Measurements from ENCODE around the gene PFKP.
A peak's percentile ranks its signal among the peaks of the same experiment; 100 is the strongest.
"Not testable (repeated sequence)": the region's sequence is repeated elsewhere in the genome, so short reads cannot be mapped to it uniquely, and the experiment has no call there.

Gene PFKP

DNA sequence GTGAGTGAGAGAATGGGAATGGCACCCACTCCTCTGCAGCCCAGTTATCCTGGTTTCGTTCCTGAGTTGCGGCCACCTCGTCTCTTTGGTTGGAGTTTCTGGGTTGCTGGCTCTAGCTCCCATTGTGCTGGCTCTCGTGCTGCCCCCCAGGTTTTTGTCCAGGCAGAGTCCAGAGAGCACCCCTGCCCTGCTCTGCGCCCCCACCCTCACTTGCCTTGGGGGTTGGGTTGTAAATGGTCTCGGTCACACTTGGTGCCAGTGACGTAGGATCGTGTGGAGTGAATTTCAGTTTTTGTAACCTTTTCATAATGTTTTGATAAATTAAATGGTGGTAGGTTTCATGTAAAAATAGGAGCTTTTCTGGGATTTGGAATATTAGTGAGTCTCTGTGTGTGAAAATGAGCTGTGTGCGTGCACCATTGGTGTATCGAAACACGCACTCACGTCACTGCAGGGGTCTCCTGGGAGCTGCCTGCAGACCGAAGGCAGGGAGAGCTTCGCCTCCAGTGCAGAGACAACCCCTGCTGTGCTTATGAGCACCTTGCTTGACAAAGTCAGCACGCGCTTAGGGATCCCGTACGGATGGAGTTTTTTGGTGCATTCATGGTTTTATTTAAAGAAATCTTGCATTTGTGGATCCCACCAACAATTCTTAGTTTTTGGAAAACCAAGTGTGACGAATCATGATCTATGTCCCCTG, 32.9 kb downstream of the PFKP start:
- DNase-seq = no peak

DNA sequence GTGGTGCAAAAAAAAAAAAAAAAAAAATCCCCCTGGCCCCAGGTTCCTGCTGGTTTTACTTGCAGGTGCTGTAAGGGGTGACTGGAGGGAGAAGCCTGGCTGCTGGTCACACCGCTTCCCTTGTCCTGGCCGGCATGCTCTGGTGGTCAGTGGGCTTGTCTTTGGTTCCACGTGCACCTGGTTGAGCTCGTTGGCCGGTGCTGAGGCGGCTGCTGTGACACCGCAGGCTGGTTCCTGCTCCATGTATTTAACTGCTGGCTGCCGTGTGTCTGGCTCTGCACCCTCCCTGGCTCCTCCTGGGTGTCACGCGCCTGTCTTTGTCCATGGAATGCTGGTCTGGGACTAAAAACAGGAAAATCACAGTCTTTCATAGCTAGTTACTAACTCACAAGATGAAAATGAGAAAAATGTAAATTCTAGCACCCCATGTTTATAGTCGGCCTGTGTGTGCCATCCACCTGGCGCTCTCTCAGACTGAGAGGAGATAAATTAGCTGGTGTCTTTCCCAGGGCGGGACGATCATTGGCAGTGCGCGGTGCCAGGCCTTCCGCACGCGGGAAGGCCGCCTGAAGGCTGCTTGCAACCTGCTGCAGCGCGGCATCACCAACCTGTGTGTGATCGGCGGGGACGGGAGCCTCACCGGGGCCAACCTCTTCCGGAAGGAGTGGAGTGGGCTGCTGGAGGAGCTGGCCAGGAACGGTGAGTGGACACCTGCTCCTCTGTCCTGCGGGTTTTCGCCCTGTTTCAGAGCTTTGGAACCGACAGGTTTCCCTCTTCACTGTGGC, 33.7 kb downstream of the PFKP start:
- DNase-seq = no peak

DNA sequence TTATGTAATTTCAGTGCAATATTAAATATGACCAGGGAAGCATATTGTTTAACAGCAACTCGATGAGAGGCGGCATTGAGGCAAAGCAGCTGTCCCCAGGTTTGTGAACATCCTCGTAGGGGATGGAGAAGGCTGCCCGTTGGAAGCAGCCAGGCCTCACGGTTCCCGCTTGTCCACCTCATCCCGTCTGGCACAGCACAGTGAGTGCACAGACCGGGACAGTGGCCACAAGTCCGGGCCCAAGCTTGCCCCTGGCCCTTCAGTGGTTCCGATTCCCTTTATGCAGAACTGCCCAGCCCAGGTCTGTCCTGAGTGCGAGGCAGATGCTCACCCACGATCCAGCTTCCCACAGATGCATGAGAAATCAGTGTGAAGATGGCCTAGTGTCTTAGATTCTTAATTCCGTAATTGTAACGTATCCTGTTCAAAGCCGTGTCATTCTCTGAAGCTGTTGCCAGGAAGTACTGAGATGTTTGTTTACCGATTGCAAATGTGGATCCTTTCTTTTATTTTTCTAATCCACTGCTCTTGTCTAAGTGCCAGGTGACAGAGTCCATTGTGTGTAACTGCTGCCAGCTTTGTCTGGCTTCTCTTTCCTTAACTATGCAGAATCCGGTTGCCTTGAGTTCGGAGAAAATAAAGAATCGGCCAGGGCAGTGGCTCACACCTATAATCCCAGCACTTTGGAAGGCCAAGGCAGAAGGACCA, 35.5 kb downstream of the PFKP start:
- DNase-seq = no peak

DNA sequence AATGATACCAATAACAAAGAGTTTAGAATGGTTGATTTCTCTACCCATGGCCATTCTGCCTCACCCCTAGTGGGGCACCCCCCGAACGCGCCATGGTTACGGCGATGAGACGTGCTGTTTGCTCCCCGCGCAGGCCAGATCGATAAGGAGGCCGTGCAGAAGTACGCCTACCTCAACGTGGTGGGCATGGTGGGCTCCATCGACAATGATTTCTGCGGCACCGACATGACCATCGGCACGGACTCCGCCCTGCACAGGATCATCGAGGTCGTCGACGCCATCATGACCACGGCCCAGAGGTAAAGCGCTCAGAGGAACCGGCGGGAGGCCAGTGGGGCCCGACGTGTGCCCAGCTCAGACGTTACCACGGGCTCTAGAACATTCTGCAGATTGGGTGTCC, 36.3 kb downstream of the PFKP start:
- no peak for DNase-seq

DNA sequence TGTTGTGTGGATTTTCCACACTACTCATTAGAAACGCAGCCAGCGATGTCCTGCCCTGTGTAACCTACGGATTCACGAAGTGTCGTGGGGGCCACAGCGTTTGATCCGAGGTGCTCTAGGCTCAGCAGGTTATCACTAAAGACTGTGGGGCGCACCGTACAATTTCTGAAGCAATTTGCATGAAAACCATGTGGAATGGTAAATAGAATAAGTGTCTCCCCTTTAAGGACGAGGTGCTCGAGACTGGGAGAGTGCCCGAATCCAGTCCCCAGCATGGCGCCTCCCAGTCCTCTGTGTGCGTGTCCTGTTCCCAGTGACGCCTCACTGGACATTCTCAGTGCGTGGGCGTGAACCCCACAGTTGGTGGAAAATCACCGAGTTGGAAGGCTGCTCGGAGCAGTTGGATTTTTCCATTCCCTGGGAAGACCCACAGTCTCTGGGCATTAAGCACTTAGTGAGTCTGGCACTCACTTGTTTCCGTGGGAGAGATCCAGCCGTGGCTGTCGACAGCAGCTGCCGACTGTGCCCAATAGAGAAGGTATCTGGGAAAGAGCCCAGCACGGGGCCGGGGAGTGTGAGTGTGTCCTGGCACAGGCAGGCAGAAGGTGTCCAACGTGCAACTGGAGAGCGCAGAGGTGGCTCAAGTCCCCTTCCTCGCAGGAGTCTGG, 37.0 kb downstream of the PFKP start:
- no peak for DNase-seq

DNA sequence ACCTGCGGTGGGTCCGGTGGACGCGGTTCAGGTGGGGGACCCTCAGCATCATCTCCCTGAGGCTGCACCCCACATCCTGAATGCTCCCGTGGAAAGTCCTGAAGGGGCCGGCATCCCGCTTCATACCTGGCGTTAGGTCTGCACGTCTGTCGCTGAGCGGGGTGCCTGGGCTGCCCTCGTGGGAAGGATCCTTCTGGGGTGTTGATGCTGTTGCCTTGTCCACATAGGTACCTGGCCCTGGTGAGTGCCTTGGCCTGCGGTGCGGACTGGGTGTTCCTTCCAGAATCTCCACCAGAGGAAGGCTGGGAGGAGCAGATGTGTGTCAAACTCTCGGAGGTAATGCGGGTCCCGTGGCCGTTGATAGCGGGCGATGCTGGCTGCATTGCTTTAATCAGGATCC, 37.8 kb downstream of the PFKP start:
- DNase-seq = no peak

DNA sequence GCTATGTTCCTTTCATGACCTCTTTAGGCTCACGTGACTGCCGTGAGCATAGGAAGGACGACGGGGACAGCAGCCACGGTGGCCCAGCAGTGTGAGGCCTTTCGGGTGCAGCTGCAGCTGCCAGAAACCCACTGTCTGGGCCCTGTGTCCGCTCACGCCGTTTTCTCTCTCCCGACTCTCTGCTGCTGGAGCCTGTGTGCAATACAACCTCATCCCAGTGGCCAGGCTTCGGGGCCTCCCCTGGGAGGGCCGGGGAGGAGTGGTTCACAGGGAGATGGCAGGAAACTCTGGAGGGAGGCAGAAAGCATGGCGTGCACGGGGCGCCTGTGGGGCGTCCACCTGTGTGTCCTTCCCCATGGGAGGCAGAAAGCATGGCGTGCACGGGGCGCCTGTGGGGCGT, 38.6 kb downstream of the PFKP start:
- DNase-seq = no peak

DNA sequence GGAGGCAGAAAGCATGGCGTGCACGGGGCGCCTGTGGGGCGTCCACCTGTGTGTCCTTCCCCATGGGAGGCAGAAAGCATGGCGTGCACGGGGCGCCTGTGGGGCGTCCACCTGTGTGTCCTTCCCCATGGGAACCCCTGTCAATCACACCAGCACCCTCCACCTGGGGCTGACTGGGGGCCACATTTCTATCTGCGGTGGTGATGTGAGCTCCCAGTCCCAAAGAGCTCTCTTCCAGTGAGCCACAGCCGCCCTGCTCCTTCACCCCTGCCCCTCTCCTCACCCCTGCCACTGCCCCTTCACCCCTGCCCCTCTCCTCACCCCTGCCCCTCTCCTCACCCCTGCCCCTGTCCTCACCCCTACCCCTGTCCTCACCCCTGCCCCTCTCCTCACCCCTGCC, 39.0 kb downstream of the PFKP start:
- DNase-seq = not testable (repeated sequence)

DNA sequence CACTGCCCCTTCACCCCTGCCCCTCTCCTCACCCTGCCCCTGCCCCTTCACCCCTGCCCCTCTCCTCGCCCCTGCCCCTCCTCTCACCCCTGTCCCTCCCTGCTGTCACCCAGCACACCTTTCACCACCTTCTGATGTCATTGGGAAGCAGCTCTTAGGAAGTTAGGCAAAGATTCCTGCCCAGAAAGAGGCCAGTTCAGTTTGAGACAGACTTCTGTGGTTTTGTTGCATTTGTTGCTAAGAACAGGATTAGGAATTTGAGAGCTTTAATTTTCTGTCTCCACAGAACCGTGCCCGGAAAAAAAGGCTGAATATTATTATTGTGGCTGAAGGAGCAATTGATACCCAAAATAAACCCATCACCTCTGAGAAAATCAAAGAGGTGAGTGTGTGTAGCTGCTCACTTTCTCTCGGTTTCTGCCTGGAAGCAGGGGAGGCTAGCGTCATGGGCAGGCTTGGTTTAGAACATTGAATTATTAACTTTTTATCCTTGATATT, 39.6 kb downstream of the PFKP start:
- no peak for DNase-seq

DNA sequence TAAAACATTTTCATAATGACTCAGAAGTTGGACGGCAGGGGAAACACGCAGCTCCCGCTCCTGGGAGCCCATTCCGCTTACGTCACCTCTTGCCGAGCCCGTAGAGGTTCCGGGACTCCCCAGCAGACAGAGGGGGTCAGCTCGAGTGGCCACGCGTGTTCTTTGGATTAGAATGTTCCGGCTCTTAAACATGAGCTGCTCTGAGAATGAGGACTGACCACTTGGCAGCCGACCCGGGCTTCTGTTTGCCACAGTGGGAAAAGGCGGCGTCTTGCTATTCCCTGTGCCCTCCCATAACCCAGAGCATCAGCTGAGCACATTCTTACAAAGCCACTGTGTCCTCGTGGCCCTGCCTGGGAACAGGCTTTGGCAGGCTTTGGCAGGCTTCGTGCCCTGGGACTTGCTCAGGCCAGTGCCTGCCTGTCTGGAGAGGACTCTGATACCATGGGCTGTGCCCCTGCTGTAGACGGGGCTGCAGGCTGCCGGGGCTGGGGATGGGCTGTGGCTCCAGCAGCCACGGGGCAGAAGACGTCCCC, 40.1 kb downstream of the PFKP start:
- no peak for DNase-seq

DNA sequence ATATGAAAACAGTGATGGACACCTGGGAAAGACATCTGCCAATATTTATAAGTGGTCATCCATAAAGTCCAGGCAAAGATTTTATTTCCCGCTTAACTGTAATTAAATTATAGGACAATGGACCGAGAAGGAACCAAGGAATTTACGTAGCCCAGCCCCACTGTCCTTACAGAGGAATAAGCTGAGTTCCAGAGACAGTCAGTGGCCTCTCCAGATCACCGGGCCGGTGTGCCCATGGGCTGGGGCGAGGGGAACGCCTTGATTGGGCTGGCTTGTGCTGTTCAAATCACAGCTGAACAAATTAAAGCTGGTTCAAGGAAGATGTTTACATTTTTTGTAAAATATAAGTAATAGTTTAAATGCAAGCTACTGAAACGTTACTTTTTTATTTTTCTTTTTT, 40.7 kb downstream of the PFKP start:
- no peak for DNase-seq

DNA sequence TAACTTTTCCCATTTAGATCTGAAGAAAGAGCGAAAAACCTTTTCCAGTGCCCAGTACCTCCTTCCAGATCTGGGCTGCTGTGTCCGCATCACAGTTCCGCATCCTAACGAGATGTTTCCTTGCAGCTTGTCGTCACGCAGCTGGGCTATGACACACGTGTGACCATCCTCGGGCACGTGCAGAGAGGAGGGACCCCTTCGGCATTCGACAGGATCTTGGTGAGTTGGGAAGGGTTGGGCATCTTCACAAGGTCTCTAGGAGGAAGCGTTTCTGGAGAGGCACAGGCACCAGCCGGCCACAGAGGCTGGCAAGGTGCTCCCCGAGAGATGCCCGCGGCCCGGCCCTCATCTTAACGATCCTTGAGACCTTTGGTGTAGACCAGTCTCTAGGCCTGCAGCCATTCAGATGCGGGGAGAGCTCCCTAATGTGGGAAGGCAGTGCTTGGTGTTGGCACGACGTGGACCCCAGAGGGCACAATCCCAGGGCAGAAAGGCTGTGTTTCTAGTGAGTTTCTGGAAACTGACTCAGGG, 41.3 kb downstream of the PFKP start:
- DNase-seq = no peak

DNA sequence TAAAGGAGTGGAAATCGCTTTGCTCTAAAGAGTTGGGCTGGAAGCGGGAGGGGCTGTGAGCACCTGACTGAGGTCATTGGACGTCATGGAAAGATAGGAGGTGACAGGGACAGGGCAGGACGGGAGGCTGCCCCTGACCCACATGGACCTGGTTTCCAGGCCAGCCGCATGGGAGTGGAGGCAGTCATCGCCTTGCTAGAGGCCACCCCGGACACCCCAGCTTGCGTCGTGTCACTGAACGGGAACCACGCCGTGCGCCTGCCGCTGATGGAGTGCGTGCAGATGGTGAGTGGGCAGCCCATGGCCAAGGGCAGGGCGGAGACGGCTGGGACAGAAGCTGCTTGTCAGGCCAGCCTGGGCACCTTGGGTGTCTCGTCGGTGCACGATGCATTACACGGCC, 41.8 kb downstream of the PFKP start:
- no peak for DNase-seq

DNA sequence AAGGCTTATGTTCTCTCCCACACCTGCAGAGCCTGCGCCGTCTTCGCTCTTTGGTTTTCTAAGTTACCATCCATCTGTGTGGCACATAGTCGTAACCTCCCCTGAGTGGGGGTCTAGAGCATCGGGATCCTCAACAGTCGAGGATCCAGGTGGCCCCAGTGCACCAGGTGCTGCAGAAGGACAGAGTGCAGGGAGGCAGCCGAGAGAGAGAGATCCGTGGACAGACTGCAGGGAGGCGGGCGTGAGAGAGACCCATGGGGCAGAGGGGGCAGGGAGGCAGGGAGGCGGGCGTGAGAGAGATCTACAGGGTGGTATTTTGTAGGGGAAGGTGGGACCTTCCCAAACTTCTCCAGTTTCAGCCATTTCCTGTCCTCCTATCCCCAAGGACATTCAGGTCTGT, 42.3 kb downstream of the PFKP start:
- no peak for DNase-seq

DNA sequence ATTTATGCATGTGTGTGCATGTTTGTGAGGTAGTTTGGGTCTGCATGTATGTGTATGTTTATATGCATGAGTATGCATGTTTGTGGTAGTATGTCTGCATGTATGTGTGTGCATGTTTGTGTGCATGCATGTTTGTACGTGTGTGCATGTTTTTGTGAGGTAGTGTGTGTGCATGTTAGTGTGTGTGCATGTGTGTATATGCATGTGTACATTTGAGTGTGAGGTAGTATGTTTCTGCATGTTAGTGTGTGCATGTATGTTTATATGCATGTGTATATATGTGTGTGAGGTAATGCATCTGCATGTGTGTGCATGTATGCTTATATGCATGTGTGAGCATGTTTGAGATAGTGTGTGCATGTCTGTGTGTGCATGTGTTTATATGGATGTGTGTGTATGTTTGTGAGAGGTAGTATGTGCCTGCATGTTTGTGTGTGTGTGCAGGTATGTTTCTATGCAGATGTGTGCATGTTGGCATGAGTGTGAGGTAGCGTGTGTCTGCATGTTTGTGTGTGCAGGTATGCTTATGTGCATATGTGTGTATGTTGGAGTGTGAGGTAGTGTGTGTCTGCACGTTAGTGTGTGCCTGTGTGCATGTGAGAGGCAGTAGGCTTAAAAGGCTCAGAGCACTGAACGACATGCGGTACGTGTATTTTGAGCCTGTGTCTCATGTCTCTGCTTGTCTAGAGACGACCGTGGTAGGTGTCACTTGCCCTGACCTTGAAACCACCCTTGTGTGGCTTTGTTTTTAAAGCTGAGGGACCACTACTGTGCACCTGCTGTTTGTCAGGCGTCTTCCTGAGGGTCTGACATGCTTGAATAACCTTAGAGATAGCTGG, 43.7 kb downstream of the PFKP start:
- DNase-seq = no peak

DNA sequence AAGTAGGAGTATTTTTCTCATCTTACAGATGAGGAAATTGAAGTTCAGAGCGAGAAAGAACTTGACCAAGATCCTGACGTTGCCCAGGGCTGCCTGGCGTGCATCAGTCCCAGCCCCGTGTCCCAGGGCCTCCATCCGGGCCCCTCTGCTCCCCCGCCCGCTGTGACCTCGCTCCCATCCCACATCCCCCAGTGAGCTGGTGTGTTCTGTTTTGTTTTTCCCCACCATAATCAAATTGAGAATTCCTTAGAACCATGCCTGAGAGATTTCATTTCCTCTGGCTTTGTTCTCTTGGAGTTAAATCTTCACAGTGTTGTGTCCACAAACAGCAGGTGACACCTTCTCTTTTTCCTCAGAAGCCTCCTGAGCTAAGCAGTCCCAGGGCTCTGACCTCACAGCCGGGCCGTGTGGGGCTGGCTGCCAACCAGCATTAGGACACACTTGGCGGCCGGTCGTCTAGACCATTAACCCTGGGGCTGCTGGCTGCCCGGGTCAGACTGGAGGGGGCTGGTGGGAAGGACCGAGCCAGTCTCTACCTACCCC, 44.3 kb downstream of the PFKP start:
- no peak for DNase-seq

DNA sequence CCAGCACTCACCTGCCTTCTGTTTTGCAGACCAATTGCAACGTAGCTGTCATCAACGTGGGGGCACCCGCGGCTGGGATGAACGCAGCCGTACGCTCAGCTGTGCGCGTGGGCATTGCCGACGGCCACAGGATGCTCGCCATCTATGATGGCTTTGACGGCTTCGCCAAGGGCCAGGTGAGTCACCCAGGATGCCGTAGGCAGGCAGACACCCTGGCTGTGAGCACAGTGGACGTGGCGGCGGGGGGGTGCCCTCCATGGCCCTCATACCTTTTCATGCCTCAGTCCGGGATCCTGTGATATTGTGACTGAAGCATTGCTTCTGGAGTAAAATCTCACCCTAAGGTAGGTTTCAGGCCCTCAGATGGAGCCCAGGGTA, 46.0 kb downstream of the PFKP start:
- DNase-seq = no peak

DNA sequence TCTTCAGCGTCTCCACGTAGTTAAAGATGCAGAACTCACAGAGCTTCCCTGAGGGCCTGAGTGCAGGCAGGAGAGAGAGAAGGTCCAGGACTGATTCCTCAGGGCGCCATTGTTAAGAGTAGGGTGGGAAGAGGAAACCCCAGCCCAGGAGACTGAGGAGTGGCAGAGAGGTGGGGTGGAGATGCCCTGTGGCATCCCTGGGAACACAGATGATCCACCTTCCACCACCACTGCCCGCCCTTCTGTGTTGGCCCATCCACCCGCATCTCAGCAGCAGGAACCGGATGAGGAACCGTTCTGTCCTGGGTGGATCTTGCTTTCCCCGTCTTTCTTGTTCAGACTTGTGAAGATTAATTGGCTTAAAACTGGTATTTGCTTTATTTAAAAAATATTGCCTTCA, 48.3 kb downstream of the PFKP start:
- DNase-seq = no peak

DNA sequence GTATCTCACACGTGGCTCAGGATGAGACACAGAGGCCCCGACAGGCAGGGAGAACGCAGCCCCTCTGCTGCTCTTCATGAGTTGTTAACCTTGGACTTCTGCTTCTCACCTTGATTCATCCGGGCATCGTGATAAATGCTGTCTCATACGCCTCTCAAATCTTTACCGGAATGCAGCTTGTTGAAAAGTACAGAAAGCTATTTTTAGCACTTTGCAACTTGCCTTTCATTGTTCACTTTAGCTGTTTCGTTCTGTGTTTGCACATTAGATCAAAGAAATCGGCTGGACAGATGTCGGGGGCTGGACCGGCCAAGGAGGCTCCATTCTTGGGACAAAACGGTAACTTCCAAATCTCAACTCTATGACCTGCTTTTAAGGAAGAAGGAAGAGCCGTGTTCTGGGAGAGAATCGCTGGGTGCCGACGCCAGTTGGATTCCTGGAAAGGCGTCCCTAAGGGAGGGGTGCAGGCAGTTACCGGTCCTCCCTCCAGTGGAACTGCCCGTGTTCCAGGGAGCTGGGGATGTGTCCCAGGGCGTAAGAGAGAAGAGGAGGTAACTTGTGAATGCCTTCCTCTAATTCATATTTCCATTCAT, 49.3 kb downstream of the PFKP start:
- DNase-seq = peak in 1 of 2 experiments; percentile 4

DNA sequence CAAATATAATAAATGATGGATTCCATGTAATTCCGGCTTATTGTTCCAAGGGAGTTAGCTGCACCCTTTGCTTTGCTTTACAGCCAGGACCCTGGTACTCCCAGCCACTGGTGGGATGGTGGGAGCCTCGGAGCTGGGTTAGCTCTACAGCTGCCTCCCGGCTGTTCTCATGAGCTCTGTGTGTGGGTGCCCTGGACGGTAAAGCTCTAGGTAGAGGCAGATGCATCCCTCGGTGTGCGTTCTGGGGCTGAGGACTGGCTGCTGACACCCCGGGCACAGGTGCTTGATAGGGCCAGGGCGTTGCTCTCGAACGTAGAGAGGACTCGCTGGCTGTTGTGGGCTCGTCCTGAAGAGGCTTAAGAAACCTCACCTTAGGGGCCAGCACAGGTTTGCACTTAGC, 50.1 kb downstream of the PFKP start:
- DNase-seq = no peak

DNA sequence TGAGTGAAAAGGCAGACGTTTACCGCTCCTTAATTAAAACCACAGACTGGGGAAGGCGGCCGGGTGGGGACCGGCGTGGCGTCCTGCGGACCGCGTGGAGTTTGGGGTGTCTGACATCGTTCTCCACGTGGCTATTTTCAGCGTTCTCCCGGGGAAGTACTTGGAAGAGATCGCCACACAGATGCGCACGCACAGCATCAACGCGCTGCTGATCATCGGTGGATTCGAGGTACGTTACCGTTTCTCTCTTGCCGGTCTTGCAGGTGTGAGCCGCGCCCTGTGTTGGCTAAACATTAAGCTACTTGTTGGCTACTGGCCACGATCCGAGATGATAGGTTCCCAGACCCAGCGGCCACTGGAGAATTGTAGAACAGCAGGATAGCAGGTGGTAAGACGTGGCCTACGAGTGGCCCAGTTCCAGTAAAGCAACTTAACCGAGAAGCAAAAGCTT, 51.3 kb downstream of the PFKP start:
- DNase-seq = no peak

Data from NCI-H187 (cell line).